H1 (cell line): Measurements from ENCODE around the gene PBXIP1. TPM values are rescaled to one million over a fixed set of nuclear protein-coding genes. Genes with fewer than 3 reads are reported as not detected.
A peak's percentile ranks its signal among the peaks of the same experiment; 100 is the strongest.

Experiments
- ASH2L ChIP-seq: fragments of 200-600, 300-600 bp; sonication (generic); IDR thresholded peaks from one replicate; pipeline ENCODE4 v1.7.1; 2017; ENCODE audit warnings: low read length
- BRCA1 ChIP-seq: IDR thresholded peaks from 2 replicates; pipeline ENCODE4 v1.6.1; 2012; ENCODE audit warnings: low read depth, low read length, improper control_type of control experiment
- GTF2F1 ChIP-seq: IDR thresholded peaks from 2 replicates; pipeline ENCODE4 v1.6.1; 2012; ENCODE audit warnings: low read depth, low read length, improper control_type of control experiment, borderline replicate concordance
- PHF8 ChIP-seq: fragments of 200-600 bp; sonication (generic); conservative IDR thresholded peaks from 2 replicates; pipeline ENCODE4 v1.7.1; 2012; ENCODE audit warnings: low read depth, mild to moderate bottlenecking, inconsistent platforms, low read length, moderate library complexity
- POLR2A ChIP-seq, 2 experiments: IDR thresholded peaks; 1 replicate in 1 of 2; 2 replicates in 1 of 2; pipeline ENCODE4 v1.6.1; 2011; ENCODE audit warnings: low read depth in 2 of 2, low read length in 2 of 2, mild to moderate bottlenecking in 2 of 2; ENCODE audit errors: control extremely low read depth in 1 of 2
- POLR2AphosphoS5 ChIP-seq: IDR thresholded peaks from 2 replicates; pipeline ENCODE4 v1.6.1; 2011; ENCODE audit warnings: low read depth, low read length
- SIX5 ChIP-seq: IDR thresholded peaks from 2 replicates; pipeline ENCODE4 v1.6.1; 2011; ENCODE audit warnings: mild to moderate bottlenecking, low read depth, low read length
- SUZ12 ChIP-seq: fragments of 200-600 bp; sonication (generic); IDR thresholded peaks from 2 replicates; pipeline ENCODE4 v1.6.1; 2012; ENCODE audit warnings: mild to moderate bottlenecking, inconsistent platforms, low read length, moderate library complexity, mixed read lengths
- TAF7 ChIP-seq: optimal IDR thresholded peaks from 2 replicates; pipeline ENCODE3; 2011; ENCODE audit warnings: low read depth, mild to moderate bottlenecking, inconsistent platforms, low read length, moderate library complexity, borderline replicate concordance
- YY1 ChIP-seq: IDR thresholded peaks from 2 replicates; pipeline ENCODE4 v1.6.1; 2011; ENCODE audit warnings: low read depth, mild to moderate bottlenecking, low read length
- ZNF274 ChIP-seq: IDR thresholded peaks from 2 replicates; pipeline ENCODE4 v1.7.0; 2012; ENCODE audit warnings: low read length, borderline replicate concordance; ENCODE audit errors: extremely low read depth
- polyA plus RNA-seq, 7 experiments: library from polyadenylated mRNA; depleted of rRNA in 3 of 7; stranded (reverse) in 5 of 7; unstranded in 2 of 7; fragments of >200 nt in 5 of 7; fragments of 200-250 nt in 2 of 7; gene quantifications; 1 replicate in 5 of 7; 2 replicates in 1 of 7; 4 replicates in 1 of 7; pipeline versions ENCODE4 v1.2.1 to v1.2.3, GENCODE V29; 2011 to 2013; ENCODE audit warnings: missing spikeins in 2 of 7, mixed read lengths in 2 of 7
- total RNA-seq: library from RNA; stranded (reverse); fragmentation: NEBNext Ultra II Directional; extraction: Animal tissue kit (Norgen Biotek cat#: 25700); gene quantifications from 2 replicates; pipeline ENCODE4 v1.2.1, GENCODE V29; 2021
- TF ChIP-seq, protein P1 (sequence below): IDR thresholded peaks from 2 replicates; pipeline ENCODE4 v1.6.1; 2012; ENCODE audit warnings: inconsistent platforms
- TF ChIP-seq, protein P2 (sequence below): IDR thresholded peaks from 2 replicates; pipeline ENCODE4 v1.6.1; 2012; ENCODE audit warnings: inconsistent platforms

PBXIP1 gene
- total and polyA plus RNA-seq, 2 of the 8 experiments (the other 6 are each of a cell fraction or from before 2014, with no cell fraction given): 12.0 to 19.8 TPM

DNA sequence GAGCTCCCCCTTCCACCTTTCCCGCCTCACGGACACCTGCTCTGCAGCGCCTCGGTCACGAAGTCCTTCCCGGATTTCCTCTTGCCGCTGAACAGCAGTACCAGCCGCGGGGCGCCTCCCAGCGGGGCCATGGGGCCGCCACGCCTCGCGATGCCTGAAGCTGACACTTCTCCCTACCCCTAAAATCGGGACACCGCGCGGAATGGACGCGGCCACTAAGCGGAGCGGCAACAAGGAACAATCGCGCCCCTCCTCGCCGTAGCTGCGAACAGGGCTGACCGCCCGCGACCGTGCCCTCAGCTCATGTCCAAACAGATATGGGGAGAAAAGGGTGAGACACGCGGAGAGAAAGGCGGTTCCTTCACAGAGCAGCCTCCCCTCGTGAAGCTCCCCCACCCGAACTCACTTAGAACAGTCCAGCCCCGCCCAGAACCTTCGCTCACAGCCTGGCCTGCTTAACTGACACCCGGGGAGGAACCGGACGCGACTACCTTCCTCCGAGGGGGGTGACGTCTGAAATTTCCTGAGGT lies 19.3 kb downstream of the PBXIP1 start, which contains the start of gene PMVK (continued):
- no peak for TF ChIP-seq TAF7
- peak; percentile 89 for TF ChIP-seq GTF2F1
- TF ChIP-seq SUZ12: no peak
- peak; percentile 6; the same call in 1 of the 2 replicates for TF ChIP-seq SIX5
- TF ChIP-seq BRCA1: peak; percentile 65
- TF ChIP-seq POLR2AphosphoS5: peak; percentile 79
- TF ChIP-seq ZNF274: no peak
- TF ChIP-seq, protein P1, sequence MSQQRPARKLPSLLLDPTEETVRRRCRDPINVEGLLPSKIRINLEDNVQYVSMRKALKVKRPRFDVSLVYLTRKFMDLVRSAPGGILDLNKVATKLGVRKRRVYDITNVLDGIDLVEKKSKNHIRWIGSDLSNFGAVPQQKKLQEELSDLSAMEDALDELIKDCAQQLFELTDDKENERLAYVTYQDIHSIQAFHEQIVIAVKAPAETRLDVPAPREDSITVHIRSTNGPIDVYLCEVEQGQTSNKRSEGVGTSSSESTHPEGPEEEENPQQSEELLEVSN: peak; percentile 100
- TF ChIP-seq PHF8: peak; percentile 71
- no peak for TF ChIP-seq ASH2L
- peak in 1 of 2 experiments; percentile 63; a peak in 1 of 3 replicates for TF ChIP-seq POLR2A (IDR thresholded peaks at IDR 0.05; ENCODE audit: control extremely low read depth in 1 of 2, low read depth in 2 of 2, low read length in 2 of 2)
- TF ChIP-seq, protein P2, sequence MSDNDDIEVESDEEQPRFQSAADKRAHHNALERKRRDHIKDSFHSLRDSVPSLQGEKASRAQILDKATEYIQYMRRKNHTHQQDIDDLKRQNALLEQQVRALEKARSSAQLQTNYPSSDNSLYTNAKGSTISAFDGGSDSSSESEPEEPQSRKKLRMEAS: peak; percentile 100
- no peak; the same call in 1 of the 2 replicates for TF ChIP-seq YY1
